Femur (tissue), 1 donor: ENCODE results near the gene CEBPZ.
"Not testable (repeated sequence)": the region's sequence is repeated elsewhere in the genome, so short reads cannot be mapped to it uniquely, and the experiment has no call there.

Source experiments
- DNase-seq: peaks from one replicate; pipeline ENCODE4 v3.0.0-alpha.2; 2017

Gene CEBPZ, protein sequence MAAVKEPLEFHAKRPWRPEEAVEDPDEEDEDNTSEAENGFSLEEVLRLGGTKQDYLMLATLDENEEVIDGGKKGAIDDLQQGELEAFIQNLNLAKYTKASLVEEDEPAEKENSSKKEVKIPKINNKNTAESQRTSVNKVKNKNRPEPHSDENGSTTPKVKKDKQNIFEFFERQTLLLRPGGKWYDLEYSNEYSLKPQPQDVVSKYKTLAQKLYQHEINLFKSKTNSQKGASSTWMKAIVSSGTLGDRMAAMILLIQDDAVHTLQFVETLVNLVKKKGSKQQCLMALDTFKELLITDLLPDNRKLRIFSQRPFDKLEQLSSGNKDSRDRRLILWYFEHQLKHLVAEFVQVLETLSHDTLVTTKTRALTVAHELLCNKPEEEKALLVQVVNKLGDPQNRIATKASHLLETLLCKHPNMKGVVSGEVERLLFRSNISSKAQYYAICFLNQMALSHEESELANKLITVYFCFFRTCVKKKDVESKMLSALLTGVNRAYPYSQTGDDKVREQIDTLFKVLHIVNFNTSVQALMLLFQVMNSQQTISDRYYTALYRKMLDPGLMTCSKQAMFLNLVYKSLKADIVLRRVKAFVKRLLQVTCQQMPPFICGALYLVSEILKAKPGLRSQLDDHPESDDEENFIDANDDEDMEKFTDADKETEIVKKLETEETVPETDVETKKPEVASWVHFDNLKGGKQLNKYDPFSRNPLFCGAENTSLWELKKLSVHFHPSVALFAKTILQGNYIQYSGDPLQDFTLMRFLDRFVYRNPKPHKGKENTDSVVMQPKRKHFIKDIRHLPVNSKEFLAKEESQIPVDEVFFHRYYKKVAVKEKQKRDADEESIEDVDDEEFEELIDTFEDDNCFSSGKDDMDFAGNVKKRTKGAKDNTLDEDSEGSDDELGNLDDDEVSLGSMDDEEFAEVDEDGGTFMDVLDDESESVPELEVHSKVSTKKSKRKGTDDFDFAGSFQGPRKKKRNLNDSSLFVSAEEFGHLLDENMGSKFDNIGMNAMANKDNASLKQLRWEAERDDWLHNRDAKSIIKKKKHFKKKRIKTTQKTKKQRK

DNA sequence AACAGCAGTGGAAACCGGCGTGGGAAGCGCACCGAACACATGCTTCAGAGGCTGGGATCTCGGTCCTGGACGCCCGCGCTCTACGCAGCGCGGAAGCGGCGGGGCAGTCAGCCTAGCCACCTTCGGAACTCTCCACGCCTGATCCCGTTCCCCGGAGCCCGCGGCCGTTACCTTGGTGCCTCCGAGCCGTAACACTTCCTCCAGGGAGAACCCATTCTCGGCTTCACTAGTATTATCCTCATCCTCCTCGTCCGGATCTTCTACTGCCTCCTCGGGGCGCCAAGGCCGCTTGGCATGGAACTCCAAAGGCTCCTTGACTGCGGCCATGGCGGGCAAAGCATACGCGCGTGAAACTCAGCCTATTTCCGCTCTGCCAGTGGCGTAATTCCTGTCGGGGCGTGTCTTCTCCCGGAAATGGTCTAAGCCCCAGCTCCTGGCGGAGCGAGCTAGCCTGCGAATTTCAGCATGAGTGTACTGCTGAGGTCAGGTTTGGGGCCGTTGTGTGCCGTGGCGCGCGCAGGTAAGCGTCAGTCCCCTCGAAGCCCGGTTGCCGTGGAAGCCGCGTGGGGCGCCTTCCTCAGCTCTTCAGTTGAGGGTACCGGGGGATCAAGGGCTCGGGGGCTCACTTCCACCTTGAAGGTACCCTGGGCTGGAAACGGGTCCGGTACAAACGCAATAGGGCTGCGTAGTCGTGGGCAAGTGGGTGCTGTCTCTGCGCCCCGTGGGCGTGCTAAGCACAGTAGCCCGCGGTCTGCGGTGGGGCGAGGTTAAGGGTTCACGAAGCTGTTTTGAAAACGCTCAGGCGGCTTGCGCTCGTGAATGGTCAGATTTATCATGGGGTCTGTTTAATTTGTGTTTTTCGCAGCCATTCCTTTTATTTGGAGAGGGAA lies at the start of gene CEBPZ, which contains the start of gene NDUFAF7:
Gene CEBPZ (minus strand): TSS at position 356 of the 890 bp plus-strand sequence. CDS start 29 bp downstream, at position 327.
Gene NDUFAF7 (plus strand): TSS at position 418 of the 890 bp plus-strand sequence. CDS start 48 bp downstream, at position 466.
- peak; percentile 96 for DNase-seq

DNA sequence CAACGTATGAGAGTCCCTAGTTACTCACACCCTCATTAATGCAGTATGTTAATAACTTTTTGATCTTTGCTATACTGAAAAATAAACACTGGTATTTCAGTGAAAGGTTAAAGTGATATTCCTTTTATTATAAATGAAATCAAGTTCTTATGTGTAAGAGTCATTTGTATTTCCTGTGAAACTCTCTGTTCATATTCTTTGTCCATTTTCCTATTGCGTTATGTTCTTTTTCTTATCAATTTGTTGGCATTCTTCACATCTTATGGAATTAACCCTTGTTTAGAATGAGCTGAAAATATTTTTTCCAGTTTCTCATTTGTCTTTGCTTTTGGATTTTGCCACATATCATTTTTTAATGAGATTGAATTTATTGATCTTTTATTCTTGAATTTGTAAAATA lies 44.9 kb upstream of the CEBPZ start:
- no peak for DNase-seq

DNA sequence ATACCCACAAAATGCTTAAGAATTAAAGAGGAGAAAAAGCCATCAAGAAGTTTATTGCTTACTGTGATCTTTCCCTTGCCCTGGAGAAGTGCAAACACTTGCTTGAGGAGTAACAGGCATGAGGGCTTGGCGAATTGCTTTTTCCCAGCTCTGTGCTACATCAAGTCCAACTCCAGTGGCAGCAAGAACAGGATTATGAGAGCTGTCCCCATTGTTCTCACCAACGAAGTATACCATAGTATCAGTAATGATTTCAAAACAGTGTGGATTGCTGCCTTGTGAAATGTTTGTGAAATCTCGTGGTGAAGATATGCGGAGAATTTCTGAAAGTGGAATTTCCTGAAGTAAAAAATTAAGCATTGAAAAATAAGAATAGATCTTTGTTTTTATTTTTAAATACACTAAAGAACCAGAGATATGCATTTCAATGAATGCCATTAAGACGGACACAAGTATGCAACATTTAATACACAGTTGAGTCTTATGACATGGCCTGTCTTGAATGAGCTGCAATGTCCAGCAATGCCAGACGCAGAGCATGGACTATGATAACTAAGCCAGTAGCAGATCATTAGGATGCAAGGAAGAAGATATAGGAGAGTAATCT lies 43.1 kb upstream of the CEBPZ start:
- DNase-seq = no peak

DNA sequence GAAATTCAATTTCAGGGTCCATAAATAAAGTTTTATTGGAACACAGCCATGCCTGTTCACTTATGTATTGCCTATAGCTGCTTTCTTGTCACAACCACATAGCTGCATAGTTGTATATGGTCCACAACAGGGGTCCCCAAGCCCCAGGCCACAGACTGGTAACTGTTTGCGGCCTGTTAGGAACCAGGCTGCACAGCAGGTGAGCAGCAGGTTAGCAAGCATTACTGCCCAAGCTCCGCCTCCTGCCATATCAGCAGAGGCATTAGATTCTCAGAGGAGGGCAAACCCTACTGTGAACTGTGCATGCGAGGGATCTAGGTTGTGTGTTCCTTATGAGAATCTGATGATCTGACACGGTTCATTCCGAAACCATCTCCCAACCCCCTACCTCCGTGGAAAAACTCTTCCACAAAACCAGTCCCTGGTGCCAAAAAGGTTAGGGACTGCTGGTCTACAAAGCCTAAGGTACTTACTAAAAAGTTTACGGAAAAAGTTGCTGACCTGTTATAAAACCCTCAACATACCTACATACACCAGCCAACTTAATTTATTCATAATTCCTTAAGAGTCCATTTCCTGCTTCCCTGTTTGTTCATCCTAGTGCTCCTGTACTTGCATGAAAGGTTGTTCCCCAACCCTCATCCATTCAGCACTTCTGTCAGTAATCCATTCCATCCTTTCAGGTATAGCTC lies 40.1 kb upstream of the CEBPZ start:
- DNase-seq = no peak

DNA sequence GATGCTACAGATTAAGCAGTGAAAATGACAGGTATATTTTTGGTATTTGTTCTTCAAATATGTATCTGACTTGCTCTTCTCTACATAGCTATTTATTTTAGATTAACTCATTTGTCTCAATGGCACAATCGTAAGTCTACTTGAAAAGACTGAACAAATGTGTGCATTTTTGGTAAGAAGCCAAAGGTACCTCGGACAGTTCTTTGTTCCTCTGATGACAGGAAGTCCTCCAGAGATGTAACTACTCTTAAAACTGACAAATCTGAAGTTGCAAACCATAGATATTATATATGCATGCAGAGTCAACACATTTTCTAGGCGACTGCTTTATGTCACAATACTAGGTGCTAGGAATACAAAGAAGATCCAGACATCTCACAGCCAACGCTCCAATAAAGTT lies 36.7 kb upstream of the CEBPZ start:
- no peak for DNase-seq

DNA sequence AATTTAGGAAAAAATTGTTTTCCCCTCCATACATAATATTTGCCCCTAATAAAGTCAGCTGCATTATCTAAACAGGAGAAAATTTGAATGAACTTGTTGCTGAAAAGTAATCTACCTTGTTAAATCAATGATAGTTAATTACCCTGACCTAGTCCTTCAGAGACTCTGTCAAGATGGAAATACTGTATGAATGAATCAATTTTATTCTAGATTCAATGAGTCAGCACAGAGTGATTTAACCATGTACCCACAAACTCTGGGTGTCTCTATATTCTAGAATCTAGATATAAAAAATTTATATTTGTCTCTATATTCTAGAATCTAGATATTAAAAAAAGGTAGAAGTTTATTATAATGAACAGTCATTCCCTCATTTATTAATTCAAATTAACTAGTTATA lies 36.3 kb upstream of the CEBPZ start:
- no peak for DNase-seq

DNA sequence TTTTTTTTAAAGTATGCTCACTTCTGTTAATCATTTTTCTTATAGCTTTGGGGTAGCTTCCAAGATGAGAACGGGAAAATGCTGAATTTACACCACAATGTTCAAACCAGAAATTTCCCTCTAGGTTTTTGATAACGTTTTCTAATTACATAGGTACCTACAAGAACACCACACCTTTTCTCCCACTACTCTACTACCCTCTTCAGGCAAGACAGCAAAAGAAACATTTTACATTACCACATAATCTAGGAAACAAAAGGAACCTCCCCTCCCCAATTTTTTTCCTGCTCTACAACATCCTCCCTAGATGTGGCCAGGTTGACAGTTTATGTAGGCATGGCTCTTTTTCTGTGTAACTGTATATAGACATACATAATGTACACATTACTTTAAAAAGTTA lies 32.4 kb upstream of the CEBPZ start:
- no peak for DNase-seq

DNA sequence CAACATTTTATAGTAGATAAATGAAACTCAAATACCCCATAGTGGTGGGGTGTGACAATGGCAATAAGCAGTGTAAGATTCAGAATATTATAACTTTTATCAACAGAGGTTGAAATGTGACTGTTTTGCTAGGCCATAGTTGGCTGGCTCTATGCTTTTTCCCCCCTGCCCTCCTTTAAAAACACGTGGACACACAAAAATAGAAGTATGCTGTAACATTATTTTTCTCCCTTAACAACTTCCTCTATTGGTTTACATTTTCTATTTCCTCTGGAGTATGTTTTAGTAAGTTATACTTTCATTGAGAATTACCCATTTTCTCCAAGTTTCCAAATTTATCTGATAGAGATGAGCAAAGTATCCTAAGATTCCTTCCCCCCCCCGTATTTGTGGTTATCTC lies 31.1 kb upstream of the CEBPZ start:
- DNase-seq = no peak

DNA sequence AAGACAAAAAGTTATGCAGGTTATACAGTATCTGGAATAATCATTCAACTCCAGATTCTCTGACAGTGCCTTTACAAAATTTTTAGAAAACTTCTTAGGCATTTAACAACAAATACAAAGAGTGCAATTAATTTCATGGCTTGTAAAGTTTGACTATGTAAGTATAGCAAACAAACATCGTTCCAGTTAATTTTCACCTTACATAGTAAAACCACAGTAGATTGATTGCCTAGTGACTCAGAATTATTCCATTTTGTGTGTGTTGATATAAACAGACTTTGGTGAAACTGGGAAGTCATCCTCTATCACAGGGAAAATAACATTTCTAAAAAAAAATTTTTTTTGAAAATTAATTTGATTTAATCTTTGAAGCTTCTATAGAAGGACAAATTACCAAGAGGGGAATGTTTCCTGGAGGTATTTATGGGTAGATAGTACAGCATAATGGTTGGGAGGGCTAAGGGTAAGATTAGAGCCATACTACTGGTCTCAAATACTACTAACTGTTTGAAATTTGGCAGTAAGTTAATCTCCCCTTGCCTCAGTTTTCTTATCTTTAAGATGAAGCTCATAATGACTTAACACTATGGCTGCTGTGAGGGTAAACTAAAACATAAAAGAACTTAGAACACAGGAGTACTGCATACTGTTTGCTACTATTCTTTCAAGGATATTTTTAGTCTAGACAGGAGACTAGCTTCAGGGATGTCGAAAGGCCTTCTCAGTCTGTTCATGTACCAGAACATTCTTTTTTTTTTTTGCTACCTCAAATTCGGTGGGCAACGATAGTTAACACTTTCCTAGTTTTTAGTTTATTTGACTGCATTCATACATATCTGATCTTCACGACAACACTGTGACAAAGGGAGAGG lies 19.7 kb upstream of the CEBPZ start:
- no peak for DNase-seq

DNA sequence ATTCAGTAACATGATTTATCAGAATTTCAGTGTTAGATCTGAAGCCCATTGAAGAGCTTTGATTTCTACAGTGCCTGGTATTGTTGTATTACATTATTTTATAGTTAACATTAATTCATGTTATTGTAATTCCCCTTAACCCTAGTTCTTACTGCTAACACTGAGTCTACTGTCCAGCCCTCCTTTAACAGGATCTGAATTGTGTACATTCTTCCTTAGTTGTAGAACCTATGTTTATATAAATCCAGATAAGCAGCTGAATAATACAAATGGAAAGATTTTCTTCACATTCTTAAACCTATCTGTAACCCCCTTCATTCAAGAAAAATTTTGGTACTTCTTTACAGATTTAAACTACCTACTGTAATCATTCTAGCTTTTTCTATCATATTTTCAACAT lies 14.8 kb upstream of the CEBPZ start:
- DNase-seq = no peak

DNA sequence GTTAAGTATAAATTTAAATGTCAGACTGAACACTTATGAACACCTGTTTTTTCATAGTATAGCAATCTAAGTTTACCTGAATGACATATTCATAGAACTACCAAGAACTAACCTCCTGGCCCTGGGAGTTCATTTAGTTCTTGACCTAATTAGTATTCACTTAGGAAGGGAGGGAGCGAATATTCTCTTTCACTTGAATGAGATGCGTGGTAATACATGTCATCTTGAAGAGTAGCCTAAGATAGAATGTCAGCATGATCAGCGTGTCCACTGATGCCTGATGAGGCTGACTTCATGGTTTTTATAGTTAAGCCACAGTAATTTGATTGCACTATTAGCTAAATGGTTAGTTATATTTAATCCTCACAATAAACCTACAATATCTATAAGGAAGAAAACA lies 13.4 kb upstream of the CEBPZ start:
- DNase-seq = no peak

DNA sequence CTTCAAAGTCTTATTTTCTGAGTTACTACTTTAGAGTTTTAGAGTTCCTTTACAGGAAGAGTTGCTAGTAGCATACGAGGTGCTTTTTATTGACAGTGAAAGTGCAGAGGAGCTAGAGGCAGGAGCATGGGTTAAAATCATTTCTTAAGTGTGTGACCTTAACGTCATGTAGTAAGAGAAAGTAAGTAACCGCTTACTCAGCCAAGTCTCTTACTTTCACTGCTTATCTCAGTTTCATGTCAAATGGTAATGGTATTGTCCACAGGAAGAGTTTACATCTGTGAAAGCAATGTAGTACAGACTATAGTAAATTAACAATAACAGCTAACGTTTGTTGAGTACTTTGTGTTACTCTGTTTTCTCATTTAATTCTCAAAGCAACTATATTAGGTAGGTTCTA lies 12.6 kb upstream of the CEBPZ start:
- no peak for DNase-seq

DNA sequence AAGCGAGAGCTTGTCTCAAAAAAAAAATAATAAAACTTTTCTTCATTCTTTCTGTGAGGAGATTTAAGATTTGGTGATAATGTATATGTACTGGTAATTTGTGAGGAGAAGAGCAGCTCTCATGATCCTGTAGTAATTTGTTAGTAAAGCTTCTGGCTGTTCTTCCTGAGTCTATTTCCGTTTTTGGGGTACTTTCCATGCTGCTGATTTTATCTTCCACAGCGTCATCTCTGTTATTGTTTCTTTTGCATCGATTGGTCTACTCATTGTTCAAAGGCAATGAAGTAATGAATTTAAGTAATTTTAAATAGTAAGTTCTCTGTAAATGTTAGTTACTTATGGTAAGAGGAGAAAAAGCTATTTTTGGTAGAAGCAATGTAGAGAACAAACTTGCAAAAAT lies 12.0 kb upstream of the CEBPZ start:
- DNase-seq = no peak

DNA sequence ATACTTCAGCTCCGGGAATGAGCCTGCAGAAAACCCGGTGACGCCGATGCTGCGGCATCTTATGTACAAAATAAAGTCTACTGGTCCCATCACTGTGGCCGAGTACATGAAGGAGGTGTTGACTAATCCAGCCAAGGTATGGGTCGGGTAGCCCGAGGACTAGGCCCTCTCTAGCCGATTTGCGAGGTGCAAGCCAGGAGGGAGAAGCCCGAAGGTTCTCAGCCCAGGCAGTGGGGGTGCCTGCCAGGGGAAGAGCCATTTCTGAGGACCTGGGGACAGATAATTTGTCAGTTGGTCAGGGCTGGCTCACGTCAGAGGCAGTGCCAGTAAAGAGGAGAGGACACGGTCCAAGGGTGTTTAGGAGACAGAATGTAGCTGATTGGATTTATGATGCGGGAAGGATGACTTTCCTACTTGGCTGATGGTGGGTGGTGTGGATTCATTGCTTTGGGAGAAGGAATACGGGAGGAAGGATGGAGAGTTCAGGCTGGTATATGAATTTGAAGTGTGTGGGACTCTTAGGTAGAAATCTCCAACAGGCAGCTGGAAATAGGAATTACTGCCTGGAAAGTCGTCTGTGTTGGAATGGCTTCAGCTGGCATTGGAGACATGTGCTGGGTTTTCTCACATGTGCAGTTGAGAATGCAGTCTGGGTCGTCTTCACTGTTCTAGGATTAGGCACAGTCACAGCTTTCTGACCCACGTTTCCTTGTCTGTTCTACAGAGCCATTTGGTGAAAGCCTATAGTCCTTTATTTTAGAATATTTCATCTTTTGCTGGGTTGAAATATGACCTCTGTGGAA lies 936 bp upstream of the CEBPZ start:
- DNase-seq = peak; percentile 29

DNA sequence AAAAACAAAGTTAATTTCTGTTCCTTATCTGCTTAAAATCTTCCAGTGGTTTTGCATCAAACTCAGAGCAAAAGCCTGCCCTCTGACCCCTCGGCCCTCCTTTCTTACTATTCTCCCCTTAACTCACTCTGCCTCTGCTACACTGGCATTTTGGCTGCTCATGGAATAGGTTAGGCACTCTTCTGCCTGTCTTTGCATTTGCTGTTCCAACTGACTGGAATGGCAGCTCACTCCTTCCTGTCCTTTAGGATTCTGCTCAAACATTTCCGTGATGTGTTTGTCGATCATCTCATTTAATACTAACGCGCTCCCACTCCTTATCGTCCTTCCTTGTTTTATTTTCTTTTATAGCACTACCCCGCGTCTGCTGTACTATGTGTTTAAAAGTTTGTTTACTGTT lies 815 bp downstream of the CEBPZ start:
- DNase-seq = no peak

DNA sequence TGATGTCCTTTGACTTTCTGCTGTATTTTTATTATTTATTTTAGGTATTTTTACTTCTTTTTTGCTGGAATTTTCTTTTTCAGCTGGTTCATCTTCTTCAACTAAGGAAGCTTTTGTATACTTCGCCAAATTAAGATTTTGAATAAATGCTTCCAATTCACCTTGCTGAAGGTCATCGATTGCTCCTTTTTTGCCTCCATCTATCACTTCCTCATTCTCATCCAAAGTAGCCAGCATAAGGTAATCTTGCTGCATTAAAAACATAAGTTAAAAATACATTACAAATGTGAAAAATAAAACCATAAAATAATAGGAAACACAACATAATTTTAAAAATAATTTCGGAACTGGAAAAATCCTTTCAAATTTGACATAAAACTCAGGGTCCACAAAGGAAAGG lies 2.6 kb downstream of the CEBPZ start:
- DNase-seq = no peak

DNA sequence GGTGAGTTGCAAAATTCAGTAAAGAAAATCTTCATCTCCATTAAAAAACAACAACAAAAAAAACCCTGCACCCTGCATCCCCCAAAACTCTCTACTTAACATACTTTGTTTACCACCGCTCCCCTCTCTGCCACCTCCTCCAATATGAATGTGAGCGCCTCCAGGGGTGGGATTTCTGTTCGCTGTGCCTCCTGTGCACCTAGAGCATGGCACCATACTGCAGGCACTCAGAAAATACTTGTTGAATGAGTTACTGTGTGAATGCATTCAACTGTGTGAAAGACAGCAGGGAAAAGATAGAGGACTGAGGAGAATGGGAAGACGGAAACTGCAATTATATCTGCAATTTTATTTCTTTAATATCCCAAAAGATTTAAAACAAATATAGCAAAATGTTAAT lies 4.5 kb downstream of the CEBPZ start:
- no peak for DNase-seq

DNA sequence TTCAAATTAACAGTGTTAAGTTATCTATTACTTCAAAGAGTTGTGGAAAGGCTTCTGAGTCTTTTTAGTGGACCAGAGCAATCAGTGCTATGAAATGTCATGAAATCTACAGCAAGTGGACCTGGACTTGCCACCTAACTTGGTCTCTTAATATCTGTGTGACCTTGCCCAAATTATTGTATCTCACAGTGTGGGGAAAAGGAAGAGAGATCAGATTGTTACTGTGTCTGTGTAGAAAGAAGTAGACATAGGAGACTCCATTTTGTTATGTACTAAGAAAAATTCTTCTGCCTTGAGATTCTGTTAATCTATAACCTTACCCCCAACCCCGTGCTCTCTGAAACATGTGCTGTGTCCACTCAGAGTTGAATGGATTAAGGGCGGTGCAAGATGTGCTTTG lies 6.3 kb downstream of the CEBPZ start:
- DNase-seq = not testable (repeated sequence)

DNA sequence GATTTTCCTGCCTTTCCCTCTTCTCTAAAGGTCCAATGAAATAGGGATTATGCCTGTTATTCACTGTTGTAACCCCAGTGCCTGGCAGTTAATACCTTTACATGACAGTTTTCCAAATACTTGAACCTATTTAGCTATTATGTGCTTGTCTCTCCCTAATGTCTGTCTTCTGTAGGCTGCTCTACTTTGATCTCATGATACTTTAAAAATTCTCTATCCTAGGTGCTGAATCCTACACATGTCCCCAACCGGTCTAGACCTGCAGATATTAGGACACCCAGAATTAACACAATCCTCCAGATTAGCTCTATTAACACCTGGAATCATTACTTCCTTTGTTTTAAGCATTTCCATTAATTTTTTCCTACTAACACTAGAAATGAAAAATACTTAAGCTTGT lies 7.3 kb downstream of the CEBPZ start:
- DNase-seq = no peak

DNA sequence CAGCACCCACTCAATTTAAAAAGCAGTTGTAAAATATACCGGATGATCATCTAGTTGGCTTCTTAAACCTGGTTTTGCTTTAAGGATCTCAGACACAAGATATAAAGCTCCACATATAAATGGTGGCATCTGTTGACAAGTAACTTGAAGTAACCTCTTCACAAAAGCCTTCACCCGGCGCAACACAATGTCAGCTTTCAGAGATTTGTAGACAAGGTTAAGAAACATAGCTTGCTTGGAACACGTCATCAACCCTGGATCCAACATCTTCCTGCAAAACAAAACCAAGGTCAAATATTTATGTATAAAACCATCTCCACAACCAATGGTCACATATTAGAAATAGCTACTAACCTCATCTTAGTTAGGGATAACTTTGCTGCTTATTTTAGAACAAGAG lies 8.3 kb downstream of the CEBPZ start:
- DNase-seq = no peak
